Left lung (tissue), 10 donors: ENCODE measurements around the gene DCUN1D3. TPM values are rescaled to one million over a fixed set of nuclear protein-coding genes. Genes with fewer than 3 reads are reported as not detected.

Experiments used
- ATAC-seq: fragments of 200-7000 bp; cut with Tn5 transposase; one replicate; pipeline ENCODE4 v1.9.1; 2020; ENCODE audit warnings: moderate library complexity
- DNase-seq, 4 donors: peaks; one replicate each; pipeline ENCODE4 v3.0.0-alpha.2; 2013 to 2020
- H3K27ac ChIP-seq, 2 donors: fragments of 200-600 bp; sonication (generic) in 1 of 2; one replicate each; pipeline versions ENCODE4 v1.5.0 to v1.8.0; 2020 to 2021
- H3K27me3 ChIP-seq, 2 donors: fragments of 200-600 bp; sonication (generic) in 1 of 2; one replicate each; pipeline versions ENCODE4 v1.5.0 to v1.8.0; 2020 to 2021
- H3K36me3 ChIP-seq, 2 donors: fragments of 200-600 bp; sonication (generic) in 1 of 2; one replicate each; pipeline versions ENCODE4 v1.5.0 to v1.8.0; 2020 to 2021
- H3K4me1 ChIP-seq, 2 donors: fragments of 200-600 bp; one replicate each; pipeline ENCODE4 v1.8.0; 2021
- H3K4me3 ChIP-seq, 2 donors: fragments of 200-600 bp; sonication (generic) in 1 of 2; one replicate each; pipeline versions ENCODE4 v1.5.0 to v1.8.0; 2020 to 2021; ENCODE audit warnings: mild to moderate bottlenecking in 1 of 2
- H3K9me3 ChIP-seq, 2 donors: fragments of 200-600 bp; sonication (generic) in 1 of 2; one replicate each; pipeline versions ENCODE4 v1.5.0 to v1.8.0; 2020 to 2021
- intact Hi-C, 2 donors: fragments of 100-400 bp; cut with DNase I; formaldehyde crosslinking; loops; one replicate each; pipeline versions ENCODE4 v1.11.2 to v1.14.2; 2022
- polyA plus RNA-seq, 6 donors: library from polyadenylated mRNA; unstranded; fragments of 120-200 nt; gene quantifications; one replicate each; pipeline ENCODE4 v1.2.1, GENCODE V29; 2013; ENCODE audit not compliant: insufficient read length in 6 of 6
- total RNA-seq, 2 donors: library from RNA; stranded (reverse); fragmentation: NEBNext Ultra II Directional; extraction: Animal tissue kit (Norgen Biotek cat#: 25700); gene quantifications; one replicate each; pipeline ENCODE4 v1.2.1, GENCODE V29; 2021
- TF ChIP-seq, protein P1 (sequence below), 2 donors: fragments of 200-600 bp; sonication (generic) in 1 of 2; IDR thresholded peaks; one replicate each; pipeline versions ENCODE4 v1.5.0 to v1.8.0; 2021; ENCODE audit warnings: antibody characterized with exemption in 2 of 2
- donor health status: DM: no; HTN: yes; CAD: no.
- donor health status: DM: no; HTN: no; CAD: no.

The DCUN1D3 gene
- total and polyA plus RNA-seq, 8 donors = 8.5 to 27.1 (median 9.9) TPM

DNA sequence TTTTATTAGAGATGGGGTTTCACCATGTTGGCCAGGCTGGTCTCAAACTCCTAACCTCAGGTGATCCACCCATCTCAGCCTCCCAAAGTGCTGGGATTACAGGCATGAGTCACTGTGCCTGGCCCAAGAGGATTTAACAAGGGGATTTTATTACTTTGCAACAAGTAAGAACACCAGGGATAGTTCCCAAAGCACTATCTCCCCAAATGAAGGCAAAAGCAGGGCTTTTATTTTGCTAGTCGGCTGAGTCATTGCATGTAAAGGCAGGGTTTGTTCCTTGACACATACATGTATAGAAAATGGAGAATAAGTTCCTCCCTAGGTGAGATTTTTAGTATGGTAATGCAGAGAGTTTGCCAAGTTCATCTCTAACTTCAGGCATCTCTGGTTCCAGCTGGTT, 69.8 kb downstream of the DCUN1D3 start:
- intact Hi-C loops = no loop called here
- no peak for DNase-seq
- H3K36me3 ChIP-seq = peaks cover 0 to 7% of the 10 kb centered on the region in 2 donors
- H3K9me3 ChIP-seq = no peaks in the 10 kb centered on the region
- TF ChIP-seq, protein P1, sequence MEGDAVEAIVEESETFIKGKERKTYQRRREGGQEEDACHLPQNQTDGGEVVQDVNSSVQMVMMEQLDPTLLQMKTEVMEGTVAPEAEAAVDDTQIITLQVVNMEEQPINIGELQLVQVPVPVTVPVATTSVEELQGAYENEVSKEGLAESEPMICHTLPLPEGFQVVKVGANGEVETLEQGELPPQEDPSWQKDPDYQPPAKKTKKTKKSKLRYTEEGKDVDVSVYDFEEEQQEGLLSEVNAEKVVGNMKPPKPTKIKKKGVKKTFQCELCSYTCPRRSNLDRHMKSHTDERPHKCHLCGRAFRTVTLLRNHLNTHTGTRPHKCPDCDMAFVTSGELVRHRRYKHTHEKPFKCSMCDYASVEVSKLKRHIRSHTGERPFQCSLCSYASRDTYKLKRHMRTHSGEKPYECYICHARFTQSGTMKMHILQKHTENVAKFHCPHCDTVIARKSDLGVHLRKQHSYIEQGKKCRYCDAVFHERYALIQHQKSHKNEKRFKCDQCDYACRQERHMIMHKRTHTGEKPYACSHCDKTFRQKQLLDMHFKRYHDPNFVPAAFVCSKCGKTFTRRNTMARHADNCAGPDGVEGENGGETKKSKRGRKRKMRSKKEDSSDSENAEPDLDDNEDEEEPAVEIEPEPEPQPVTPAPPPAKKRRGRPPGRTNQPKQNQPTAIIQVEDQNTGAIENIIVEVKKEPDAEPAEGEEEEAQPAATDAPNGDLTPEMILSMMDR (IDR thresholded peaks at IDR 0.05) = no peak
- no peak for ATAC-seq
- no peaks in the 10 kb centered on the region for H3K4me1 ChIP-seq
- no peaks in the 10 kb centered on the region for H3K27me3 ChIP-seq
- no peak overlapping the region for H3K27ac ChIP-seq
- H3K4me3 ChIP-seq = no peak overlapping the region

DNA sequence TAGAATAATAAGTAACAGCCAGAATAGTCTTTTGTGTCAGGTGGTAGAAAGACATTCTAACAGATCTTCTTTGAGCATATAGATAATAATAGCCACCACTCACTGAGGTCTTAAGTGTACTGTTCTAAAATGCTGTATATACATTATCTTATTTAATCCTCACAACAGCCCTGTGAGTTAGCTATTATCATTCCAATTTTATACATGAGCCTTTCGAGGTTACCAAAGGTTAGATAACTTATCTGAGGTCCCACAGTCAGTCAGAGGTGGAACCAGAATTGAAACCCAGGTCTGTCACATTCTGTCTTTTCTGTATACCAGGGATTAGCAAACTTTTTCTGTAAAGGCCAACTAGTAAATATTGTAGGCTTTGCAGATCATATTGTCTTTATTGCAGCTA, 70.6 kb downstream of the DCUN1D3 start:
- intact Hi-C loops = no loop called here
- Histone ChIP-seq H3K27me3 (no peaks in the 10 kb centered on the region), H3K36me3 (peaks cover 0 to 4% of the 10 kb centered on the region in 2 donors), H3K27ac (no peak overlapping the region), H3K9me3 (no peaks in the 10 kb centered on the region), H3K4me1 (no peaks in the 10 kb centered on the region), H3K4me3 (no peak overlapping the region)
- no peak for DNase-seq
- no peak for ATAC-seq
- TF ChIP-seq, protein P1 (IDR thresholded peaks at IDR 0.05) = no peak

DNA sequence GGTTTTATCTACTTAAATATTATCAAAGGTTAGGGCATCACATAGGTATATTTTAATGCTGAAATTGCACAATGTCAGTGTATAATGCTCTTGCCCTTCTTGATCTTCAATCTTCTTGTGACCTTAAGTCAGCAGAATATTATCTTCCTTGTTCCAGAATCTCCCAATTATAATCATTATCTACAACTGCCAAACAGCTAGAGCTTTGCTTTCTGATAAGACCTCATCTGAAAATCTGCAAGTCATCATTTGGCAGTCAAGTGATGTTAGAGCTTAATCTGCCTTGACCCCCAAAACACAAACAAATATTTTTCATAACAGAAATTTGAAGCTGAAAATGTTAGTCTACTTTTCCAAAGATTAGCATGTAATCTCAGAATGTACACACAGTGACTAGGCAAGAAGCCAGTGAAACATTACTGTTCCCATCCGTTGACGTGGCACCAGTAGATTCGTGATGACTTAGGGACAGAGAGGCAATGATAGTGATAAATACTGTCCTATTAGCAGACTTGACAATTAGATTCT, 74.1 kb downstream of the DCUN1D3 start:
- intact Hi-C loops = no loop called here
- Histone ChIP-seq H3K9me3 (no peaks in the 10 kb centered on the region), H3K4me3 (no peak overlapping the region), H3K36me3 (peaks cover 0 to 5% of the 10 kb centered on the region in 2 donors), H3K4me1 (no peaks in the 10 kb centered on the region), H3K27me3 (no peaks in the 10 kb centered on the region), H3K27ac (no peak overlapping the region)
- TF ChIP-seq, protein P1 (IDR thresholded peaks at IDR 0.05) = no peak
- no peak for DNase-seq
- no peak for ATAC-seq

DNA sequence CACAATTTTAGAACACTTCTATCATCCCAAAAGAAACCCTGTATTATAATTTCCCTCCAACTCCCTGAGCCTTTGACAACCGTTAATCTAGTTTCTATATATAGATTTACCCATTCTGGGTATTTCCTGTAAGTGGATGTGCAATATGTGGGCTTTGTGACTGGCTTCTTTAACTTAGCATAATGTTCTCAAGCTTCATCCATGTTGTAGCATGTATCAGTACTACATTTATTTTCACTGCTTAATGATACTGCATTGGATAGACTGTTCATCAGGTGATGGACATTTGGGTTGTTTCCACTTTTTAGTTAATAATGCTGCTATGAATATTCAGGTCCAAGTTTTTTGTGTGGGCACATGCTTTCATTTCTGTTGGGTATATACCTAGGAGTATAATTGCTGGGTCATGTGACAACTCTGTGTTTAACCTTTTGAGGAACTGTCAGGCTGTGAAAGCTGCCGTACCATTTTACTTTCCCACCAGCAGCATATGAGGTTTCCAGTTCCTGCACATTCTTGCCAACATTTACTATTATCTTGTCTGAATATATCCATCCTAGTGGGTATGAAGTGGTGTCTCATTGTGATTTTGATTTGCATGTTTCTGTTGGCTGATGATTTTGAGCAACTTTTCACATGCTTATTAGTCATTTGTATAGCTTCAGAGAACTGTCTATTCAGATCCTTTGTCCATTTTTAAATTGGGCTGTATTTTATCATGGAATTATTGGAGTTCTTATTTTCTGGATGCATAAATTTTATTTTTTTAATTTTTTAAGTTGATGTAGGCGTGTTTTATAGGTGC, 77.4 kb downstream of the DCUN1D3 start:
- Histone ChIP-seq H3K27ac (no peak overlapping the region), H3K9me3 (no peaks in the 10 kb centered on the region), H3K36me3 (peaks cover 0 to 5% of the 10 kb centered on the region in 2 donors), H3K27me3 (no peaks in the 10 kb centered on the region), H3K4me1 (no peaks in the 10 kb centered on the region), H3K4me3 (no peak overlapping the region)
- no peak for DNase-seq
- intact Hi-C loops = no loop called here
- TF ChIP-seq, protein P1 (IDR thresholded peaks at IDR 0.05) = no peak
- ATAC-seq = no peak

DNA sequence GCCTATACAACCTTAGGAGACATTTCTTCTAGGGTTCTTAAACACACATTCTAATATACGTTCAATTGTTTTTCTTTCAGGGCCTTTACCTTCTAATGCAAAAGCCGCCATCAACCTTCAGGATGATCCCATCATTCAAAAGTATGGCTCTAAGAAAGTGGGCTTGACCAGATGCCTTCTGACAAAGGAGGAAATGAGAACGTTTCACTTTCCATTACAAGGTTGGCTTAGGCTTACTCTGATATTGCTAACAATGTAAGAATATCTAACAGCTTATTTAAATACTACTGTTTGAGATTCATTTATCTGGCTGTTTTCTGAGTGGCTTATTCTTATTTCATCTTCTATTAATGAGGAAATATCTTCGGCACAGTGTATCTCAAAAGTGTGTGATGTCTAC, 78.5 kb downstream of the DCUN1D3 start:
- DNase-seq (no peak), ATAC-seq (no peak)
- Histone ChIP-seq H3K9me3 (no peaks in the 10 kb centered on the region), H3K4me3 (no peak overlapping the region), H3K4me1 (no peaks in the 10 kb centered on the region), H3K27ac (no peak overlapping the region), H3K27me3 (no peaks in the 10 kb centered on the region), H3K36me3 (peaks cover 0 to 5% of the 10 kb centered on the region in 2 donors)
- TF ChIP-seq, protein P1 (IDR thresholded peaks at IDR 0.05) = no peak
- intact Hi-C loops = no loop called here
